SK-N-SH (cell line): Measurements from ENCODE around the gene KIAA2012. TPM values are rescaled to one million over a fixed set of nuclear protein-coding genes. Genes with fewer than 3 reads are reported as not detected.

Source experiments
- CTCF ChIA-PET: fragments of 300-600, 350-600 bp; formaldehyde crosslinking; extraction: SDS; loops from one replicate; lab custom pipeline; 2021; lab: Yijun Ruan, JAX
- POLR2A ChIA-PET: fragments of 350-600 bp; sonication (Branson Sonifier 250); formaldehyde crosslinking; extraction: SDS; loops from one replicate; lab custom pipeline; 2020; ENCODE audit warnings: antibody characterized with exemption, inconsistent platforms; lab: Yijun Ruan, JAX
- DNase-seq: peaks from one replicate; pipeline ENCODE4 v3.0.0; 2012
- H2AFZ ChIP-seq: fragments of 200-600 bp; sonication (generic); 2 replicates; pipeline ENCODE4 v1.8.1; 2016; ENCODE audit warnings: antibody characterized with exemption, mild to moderate bottlenecking, low read depth
- H3F3A ChIP-seq: fragments of 200-600 bp; sonication (generic); replicated peaks from 2 replicates; pipeline ENCODE3; 2016; ENCODE audit warnings: antibody characterized with exemption, mild to moderate bottlenecking; ENCODE audit not compliant: insufficient read depth
- H3K27ac ChIP-seq, 2 experiments: fragments of 200-500 bp in 1 of 2; fragments of 200-600 bp in 1 of 2; sonication (Bioruptor generic) in 1 of 2; sonication (generic), shearing (Covaris generic) in 1 of 2; 2 replicates each; pipeline versions ENCODE4 v1.5.1 to v1.6.1; 2014 to 2016; ENCODE audit warnings: low read depth in 2 of 2, inconsistent platforms in 1 of 2, low read length in 1 of 2, mild to moderate bottlenecking in 1 of 2, mixed read lengths in 1 of 2
- H3K27me3 ChIP-seq: fragments of 200-600 bp; sonication (generic), shearing (Covaris generic); 2 replicates; pipeline ENCODE4 v1.6.1; 2016; ENCODE audit warnings: mixed run types; ENCODE audit not compliant: insufficient read depth
- H3K36me3 ChIP-seq, 2 experiments: fragments of 200-500 bp in 1 of 2; fragments of 200-600 bp in 1 of 2; sonication (Bioruptor generic) in 1 of 2; sonication (generic) in 1 of 2; replicated peaks in 1 of 2; 2 replicates each; pipeline versions ENCODE3 to v1.5.1; 2014 to 2016; ENCODE audit warnings: low read length in 1 of 2, mild to moderate bottlenecking in 1 of 2; ENCODE audit not compliant: insufficient read depth in 2 of 2, control insufficient read depth in 1 of 2
- H3K4me1 ChIP-seq, 2 experiments: fragments of 200-500 bp in 1 of 2; fragments of 200-600 bp in 1 of 2; sonication (Bioruptor generic) in 1 of 2; sonication (generic), shearing (Covaris generic) in 1 of 2; 2 replicates each; pipeline versions ENCODE4 v1.5.1 to v1.6.1; 2014 to 2016; ENCODE audit warnings: low read depth in 1 of 2, low read length in 1 of 2, mixed run types in 1 of 2; ENCODE audit not compliant: insufficient read depth in 2 of 2, control insufficient read depth in 1 of 2
- H3K4me2 ChIP-seq: fragments of 200-600 bp; sonication (generic), shearing (Covaris generic); 2 replicates; pipeline ENCODE4 v1.6.1; 2017; ENCODE audit warnings: mixed run types
- H3K4me3 ChIP-seq, 2 experiments: fragments of 200-500 bp in 1 of 2; fragments of 200-600 bp in 1 of 2; sonication (Bioruptor generic) in 1 of 2; sonication (generic), shearing (Covaris generic) in 1 of 2; 2 replicates each; pipeline versions ENCODE4 v1.5.1 to v1.8.1; 2014 to 2016; ENCODE audit warnings: low read depth in 2 of 2, inconsistent platforms in 1 of 2, low read length in 1 of 2, mild to moderate bottlenecking in 1 of 2, mixed read lengths in 1 of 2, moderate library complexity in 1 of 2
- H3K79me2 ChIP-seq: fragments of 200-600 bp; sonication (generic); 2 replicates; pipeline ENCODE4 v1.8.1; 2017; ENCODE audit warnings: mild to moderate bottlenecking; ENCODE audit not compliant: insufficient read depth
- H3K9ac ChIP-seq: fragments of 200-600 bp; sonication (generic); 2 replicates; pipeline ENCODE4 v1.6.1; 2017; ENCODE audit warnings: mixed run types
- H3K9me2 ChIP-seq: fragments of 200-600 bp; sonication (generic); 2 replicates; pipeline ENCODE4 v1.6.1; 2017; ENCODE audit warnings: mixed run types
- H3K9me3 ChIP-seq: fragments of 200-600 bp; sonication (generic); 2 replicates; pipeline ENCODE4 v1.6.1; 2017; ENCODE audit warnings: mixed run types, mild to moderate bottlenecking, moderate library complexity
- H4K20me1 ChIP-seq: fragments of 200-600 bp; sonication (generic); 2 replicates; pipeline ENCODE4 v1.6.1; 2017; ENCODE audit warnings: mild to moderate bottlenecking, mixed run types; ENCODE audit not compliant: insufficient read depth
- CTCF ChIP-seq: fragments of 200-600 bp; sonication (generic); IDR thresholded peaks from 2 replicates; pipeline ENCODE4 v1.6.1; 2017; ENCODE audit warnings: antibody characterized with exemption, mild to moderate bottlenecking, moderate library complexity
- ELF1 ChIP-seq: IDR thresholded peaks from 2 replicates; pipeline ENCODE4 v1.4.0; 2012
- GABPA ChIP-seq: IDR thresholded peaks from 2 replicates; pipeline ENCODE4 v1.4.0; 2012; ENCODE audit warnings: low read depth, mild to moderate bottlenecking
- GATA2 ChIP-seq: sonication (generic); formaldehyde crosslinking; IDR thresholded peaks from 2 replicates; pipeline ENCODE4 v1.5.0; 2020; ENCODE audit warnings: mild to moderate bottlenecking, missing genetic modification reagents
- POLR2AphosphoS5 ChIP-seq: IDR thresholded peaks from 2 replicates; pipeline ENCODE4 v1.6.1; 2012; ENCODE audit warnings: low read depth, low read length
- REST ChIP-seq: IDR thresholded peaks from 2 replicates; pipeline ENCODE4 v1.6.1; 2012; ENCODE audit warnings: mild to moderate bottlenecking, low read depth, low read length, moderate library complexity
- RXRA ChIP-seq: IDR thresholded peaks from 2 replicates; pipeline ENCODE4 v1.4.0; 2012; ENCODE audit warnings: low read depth, mild to moderate bottlenecking, borderline replicate concordance
- TCF12 ChIP-seq: IDR thresholded peaks from 2 replicates; pipeline ENCODE4 v1.4.0; 2012
- TEAD4 ChIP-seq: IDR thresholded peaks from 2 replicates; pipeline ENCODE4 v1.4.0; 2012; ENCODE audit warnings: mild to moderate bottlenecking, borderline replicate concordance; ENCODE audit not compliant: insufficient read depth
- YY1 ChIP-seq: IDR thresholded peaks from 2 replicates; pipeline ENCODE4 v1.4.0; 2012; ENCODE audit warnings: low read depth, mild to moderate bottlenecking
- polyA plus RNA-seq, 3 experiments: library from polyadenylated mRNA; depleted of rRNA; stranded (reverse); fragments of >200 nt; gene quantifications; 2 replicates each; pipeline ENCODE4 v1.2.3, GENCODE V29; 2012

The KIAA2012 gene
- polyA plus RNA-seq, 1 of the 3 experiments (the other 2 are of a cell fraction): 0.07 TPM

- POLR2A ChIA-PET: no interaction called here
These were observed 22.2 kb downstream of the KIAA2012 start for GRCh38 chr2:202095235-202095634.

More at GRCh38 chr2:202095235-202095634, 22.2 kb downstream of the KIAA2012 start:
- H3K4me1 ChIP-seq: peaks cover 0 to 11% of the 10 kb centered on the region in 2 experiments; a peak in 2 of 4 replicates
- no peaks in the 10 kb centered on the region for H4K20me1 ChIP-seq
- no peak overlapping the region for H3K9ac ChIP-seq
- no peaks in the 10 kb centered on the region for H3K79me2 ChIP-seq
- no peak overlapping the region for H2AFZ ChIP-seq
- TF ChIP-seq REST: no peak
- TF ChIP-seq TCF12: no peak
- TF ChIP-seq GABPA: no peak
- TF ChIP-seq ELF1: no peak
- TF ChIP-seq POLR2AphosphoS5: no peak
- no peak for TF ChIP-seq TEAD4
- TF ChIP-seq GATA2 (CRISPR knock-in tag): no peak
- no peak for TF ChIP-seq RXRA
- TF ChIP-seq CTCF: no peak
- TF ChIP-seq YY1: no peak
- no peak overlapping the region for H3K27ac ChIP-seq
- H3K4me2 ChIP-seq: no peak overlapping the region
- no peaks in the 10 kb centered on the region for H3K27me3 ChIP-seq
- H3K9me2 ChIP-seq: no peaks in the 10 kb centered on the region
- no peak overlapping the region for H3K4me3 ChIP-seq
- no peaks in the 10 kb centered on the region for H3K36me3 ChIP-seq
- no peaks in the 10 kb centered on the region for H3F3A ChIP-seq
- no peaks in the 10 kb centered on the region for H3K9me3 ChIP-seq
- no peak for DNase-seq
- CTCF ChIA-PET: interaction anchor here (1.0 to 1.1 kb wide), 3 partner anchors 9 to 64 kb away, joined by 3 to 4 read pairs (median 3); partner anchors contain the start of gene KIAA2012
